A549 (cell line): ENCODE measurements around the gene GPR35. TPM values are rescaled to one million over a fixed set of nuclear protein-coding genes. Genes with fewer than 3 reads are reported as not detected.

ENCODE experiments used
- ATAC-seq, 2 experiments: fragments of 200-7000 bp in 1 of 2; fragments of >200 bp in 1 of 2; cut with Nextera tagmentation in 1 of 2; cut with Tn5 transposase in 1 of 2; 3 replicates each; pipeline versions ENCODE4 v1.8.0 to v1.9.1; 2018 to 2020; ENCODE audit warnings: mild to moderate bottlenecking in 1 of 2, moderate library complexity in 1 of 2
- CTCF ChIA-PET: fragments of 300-600 bp; sonication (Branson Sonifier 250); formaldehyde crosslinking; extraction: SDS; loops from one replicate; lab custom pipeline; 2021; ENCODE audit warnings: antibody characterized with exemption, inconsistent platforms; lab: Yijun Ruan, JAX
- POLR2A ChIA-PET: fragments of 350-600 bp; formaldehyde crosslinking; extraction: SDS; loops from one replicate; lab custom pipeline; 2021; ENCODE audit warnings: antibody characterized with exemption, inconsistent platforms; lab: Yijun Ruan, JAX
- DNase-seq, 2 experiments: peaks; one replicate each; pipeline versions ENCODE4 v3.0.0 to v3.0.0-alpha.2; 2011 to 2016; ENCODE audit warnings: low read depth in 1 of 2, low spot score in 1 of 2
- FAIRE-seq: peaks from 2 replicates; lab custom pipeline; 2011; peaks lifted over from hg19 to GRCh38; lab: Jason Lieb, UNC
- H3K27ac ChIP-seq, 2 experiments: fragments of >200 bp; sonication (Bioruptor Twin); formaldehyde crosslinking; 3 replicates each; pipeline ENCODE4 v1.5.1; 2016 to 2017
- H3K4me1 ChIP-seq: fragments of >200 bp; sonication (Bioruptor Twin); formaldehyde crosslinking; 3 replicates; pipeline ENCODE4 v1.6.1; 2016
- H3K4me2 ChIP-seq: fragments of >200 bp; sonication (Bioruptor Twin); formaldehyde crosslinking; 3 replicates; pipeline ENCODE4 v1.6.1; 2016
- H3K4me3 ChIP-seq: fragments of >200 bp; sonication (Bioruptor Twin); formaldehyde crosslinking; 3 replicates; pipeline ENCODE4 v1.5.1; 2016
- H3K9me3 ChIP-seq: fragments of >200 bp; sonication (Bioruptor Twin); formaldehyde crosslinking; 3 replicates; pipeline ENCODE4 v1.6.1; 2016
- BHLHE40 ChIP-seq: IDR thresholded peaks from 2 replicates; pipeline ENCODE4 v1.6.1; 2012; ENCODE audit warnings: low read depth, low read length, inconsistent platforms
- CBX8 ChIP-seq: fragments of 200-600 bp; sonication (generic); IDR thresholded peaks from 2 replicates; pipeline ENCODE4 v1.6.1; 2016
- CEBPB ChIP-seq, 2 experiments: fragments of >200 bp in 1 of 2; sonication (Bioruptor Twin) in 1 of 2; formaldehyde crosslinking in 1 of 2; IDR thresholded peaks; 2 replicates each; pipeline ENCODE4 v1.6.1; 2012 to 2016
- CHD4 ChIP-seq: fragments of 200-600 bp; sonication (generic); IDR thresholded peaks from 2 replicates; pipeline ENCODE4 v1.6.1; 2016; ENCODE audit warnings: antibody characterized with exemption, mild to moderate bottlenecking, borderline replicate concordance
- EP300 ChIP-seq, 2 experiments: fragments of >200 bp; sonication (Bioruptor Twin); formaldehyde crosslinking; IDR thresholded peaks; 2 replicates in 1 of 2; 3 replicates in 1 of 2; pipeline ENCODE4 v1.6.1; 2016 to 2017
- FOSB ChIP-seq: fragments of 250-450 bp; sonication (Bioruptor Pico); IDR thresholded peaks from 2 replicates; pipeline ENCODE4 v1.5.0; 2020; ENCODE audit warnings: mild to moderate bottlenecking, moderate library complexity
- GATA3 ChIP-seq: IDR thresholded peaks from 2 replicates; pipeline ENCODE4 v1.6.1; 2012; ENCODE audit warnings: borderline replicate concordance
- HOXA7 ChIP-seq: fragments of 250-450 bp; sonication (Bioruptor Pico); IDR thresholded peaks from 2 replicates; pipeline ENCODE4 v1.5.0; 2020; ENCODE audit warnings: mild to moderate bottlenecking, moderate library complexity
- HOXB13 ChIP-seq: fragments of 250-450 bp; sonication (Bioruptor Pico); IDR thresholded peaks from 2 replicates; pipeline ENCODE4 v1.5.0; 2020; ENCODE audit warnings: low read depth, mild to moderate bottlenecking, moderate library complexity
- JUN ChIP-seq, 2 experiments: fragments of >200 bp; sonication (Bioruptor Twin); formaldehyde crosslinking; IDR thresholded peaks; 2 replicates in 1 of 2; 3 replicates in 1 of 2; pipeline ENCODE4 v1.6.1; 2016 to 2017
- MAZ ChIP-seq: fragments of 150-350 bp; IDR thresholded peaks from 2 replicates; pipeline ENCODE4 v1.6.1; 2014; ENCODE audit warnings: antibody characterized with exemption, low read depth, low read length, borderline replicate concordance
- NPAS2 ChIP-seq: fragments of 250-450 bp; sonication (Bioruptor Pico); IDR thresholded peaks from 2 replicates; pipeline ENCODE4 v1.8.0; 2022; ENCODE audit warnings: mild to moderate bottlenecking, moderate library complexity, borderline replicate concordance
- NR3C1 ChIP-seq: fragments of >200 bp; sonication (Bioruptor Twin); formaldehyde crosslinking; IDR thresholded peaks from 3 replicates; pipeline ENCODE4 v1.6.1; 2017
- RAD21 ChIP-seq, 2 experiments: fragments of >200 bp in 1 of 2; sonication (Bioruptor Twin) in 1 of 2; formaldehyde crosslinking in 1 of 2; IDR thresholded peaks in 1 of 2; conservative IDR thresholded peaks in 1 of 2; 2 replicates in 1 of 2; 3 replicates in 1 of 2; pipeline ENCODE4 v1.6.1; 2012 to 2018; ENCODE audit warnings: inconsistent platforms in 1 of 2
- RARB ChIP-seq: fragments of 250-450 bp; sonication (Bioruptor Pico); IDR thresholded peaks from 2 replicates; pipeline ENCODE4 v1.8.0; 2021; ENCODE audit warnings: mild to moderate bottlenecking, moderate library complexity
- SMC3 ChIP-seq: fragments of >200 bp; sonication (Bioruptor Twin); formaldehyde crosslinking; IDR thresholded peaks from 3 replicates; pipeline ENCODE4 v1.6.1; 2018; ENCODE audit warnings: inconsistent platforms
- TFCP2L1 ChIP-seq: fragments of 250-450 bp; sonication (Bioruptor Pico); IDR thresholded peaks from 2 replicates; pipeline ENCODE4 v1.5.0; 2021; ENCODE audit warnings: mild to moderate bottlenecking
- TP53 ChIP-seq: fragments of 250-450 bp; sonication (Bioruptor Pico); IDR thresholded peaks from 2 replicates; pipeline ENCODE4 v1.5.0; 2021; ENCODE audit warnings: mild to moderate bottlenecking, moderate library complexity
- ZC3H11A ChIP-seq: fragments of 450-650 bp; IDR thresholded peaks from 2 replicates; pipeline ENCODE4 v1.6.1; 2014; ENCODE audit warnings: antibody characterized with exemption, mild to moderate bottlenecking
- ZFP36 ChIP-seq: fragments of 450-650 bp; IDR thresholded peaks from 2 replicates; pipeline ENCODE4 v1.6.1; 2014; ENCODE audit warnings: borderline replicate concordance; ENCODE audit not compliant: partially characterized antibody
- ZSCAN20 ChIP-seq: fragments of 250-450 bp; sonication (Bioruptor Pico); IDR thresholded peaks from 2 replicates; pipeline ENCODE4 v1.8.0; 2022; ENCODE audit warnings: mild to moderate bottlenecking, moderate library complexity
- WGBS: methylation state at CpG from one replicate; pipeline ENCODE4 v1.1.6; 2017; ENCODE audit errors: missing lambda C conversion rate; 5-methylcytosine and 5-hydroxymethylcytosine counted together
- polyA plus RNA-seq, 4 experiments: library from polyadenylated mRNA; depleted of rRNA in 3 of 4; stranded (reverse); fragments of >200 nt; fragmentation: RNase III in 1 of 4; extraction: RNeasy Plus Mini Kit Qiagen cat#74134 plus additional on column Dnase treatment in 1 of 4; gene quantifications; 2 replicates in 3 of 4; 3 replicates in 1 of 4; pipeline ENCODE4 v1.2.3, GENCODE V29; 2011 to 2017
- TF ChIP-seq, protein P1 (sequence below): fragments of >200 bp; sonication (Bioruptor Twin); formaldehyde crosslinking; IDR thresholded peaks from 3 replicates; pipeline ENCODE4 v1.5.1; 2016
- TF ChIP-seq, protein P2 (sequence below): fragments of 250-450 bp; sonication (Bioruptor Pico); IDR thresholded peaks from 2 replicates; pipeline ENCODE4 v1.5.0; 2020; ENCODE audit warnings: low read depth, mild to moderate bottlenecking, moderate library complexity
- TF ChIP-seq, protein P3 (sequence below): IDR thresholded peaks from 2 replicates; pipeline ENCODE4 v1.6.1; 2012; ENCODE audit warnings: low read depth, borderline replicate concordance
- TF ChIP-seq, protein P4 (sequence below): fragments of 150-350 bp; IDR thresholded peaks from 2 replicates; pipeline ENCODE4 v1.6.1; 2014; ENCODE audit warnings: low read depth, mild to moderate bottlenecking, low read length
- TF ChIP-seq, protein P5 (sequence below): fragments of 200-600 bp; sonication (generic); IDR thresholded peaks from 2 replicates; pipeline ENCODE4 v1.6.1; 2016; ENCODE audit warnings: antibody characterized with exemption, mild to moderate bottlenecking, moderate library complexity
- TF ChIP-seq, protein P6 (sequence below): fragments of >200 bp; sonication (Bioruptor Twin); formaldehyde crosslinking; IDR thresholded peaks from 2 replicates; pipeline ENCODE4 v1.6.1; 2016
- TF ChIP-seq, protein P7 (sequence below): fragments of >200 bp; sonication (Bioruptor Twin); formaldehyde crosslinking; IDR thresholded peaks from 3 replicates; pipeline ENCODE4 v1.6.1; 2016

The GPR35 gene
- polyA plus RNA-seq, 2 of the 4 experiments (the other 2 are of a cell fraction) = 0.65 to 0.90 TPM

DNA sequence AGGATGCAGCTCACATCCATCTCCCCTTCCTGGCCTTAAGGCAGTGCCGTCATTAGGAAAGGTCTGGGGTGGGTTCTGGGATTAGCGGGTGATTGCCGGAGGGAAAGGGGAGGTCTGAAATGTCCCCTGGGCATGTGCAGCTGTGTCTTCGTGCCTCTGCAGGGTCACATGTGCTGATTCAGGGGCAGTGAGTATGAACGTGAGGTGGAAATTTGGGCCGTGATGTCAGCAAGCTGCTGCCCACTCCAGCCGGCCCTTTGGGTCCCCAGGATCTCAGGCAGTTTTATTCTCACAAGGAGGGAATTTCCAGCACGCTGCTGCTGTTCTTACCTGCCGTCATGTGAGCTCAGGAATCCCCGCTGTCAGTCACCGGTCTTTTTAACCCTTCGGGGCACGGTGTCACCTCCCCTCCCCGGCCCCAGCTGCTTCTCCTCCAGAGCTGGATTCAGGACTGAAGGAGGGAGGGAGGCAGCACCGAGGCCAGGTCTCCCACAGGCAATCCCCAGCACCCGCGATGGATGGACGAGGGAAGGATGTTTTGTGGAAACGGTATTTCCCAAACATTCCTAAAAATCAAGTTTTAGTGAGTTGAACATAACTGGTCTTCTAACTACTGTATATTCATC, 23.5 kb downstream of the GPR35 start:
- POLR2A ChIA-PET = no interaction called here
- CTCF ChIA-PET = interaction anchor here (1.3 to 1.4 kb wide), 2 partner anchors 8 to 10 kb away, joined by 4 read pairs; no protein-coding TSS in a partner anchor

DNA sequence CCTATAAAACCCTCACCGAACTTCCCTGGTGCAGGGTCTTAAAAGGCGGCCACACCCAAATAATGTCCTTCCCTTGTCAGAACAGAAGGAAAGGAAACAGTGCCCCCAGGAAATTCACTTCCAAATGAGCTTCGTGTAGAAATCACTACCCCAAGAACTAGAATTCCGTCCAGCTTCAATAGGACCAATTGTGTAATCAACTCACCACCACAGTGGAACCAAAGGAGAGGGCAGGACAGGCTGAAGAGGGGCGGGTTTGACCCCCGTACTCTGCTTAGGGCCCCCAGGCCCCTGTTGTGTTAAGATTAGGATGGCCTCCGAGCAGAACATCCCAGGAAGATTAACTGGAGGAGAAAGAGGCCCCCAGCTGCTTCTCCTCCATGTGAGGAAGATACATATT, 24.1 kb downstream of the GPR35 start:
- CTCF ChIA-PET = interaction anchor here (1.3 to 1.4 kb wide), 2 partner anchors 8 to 10 kb away, joined by 4 read pairs; no protein-coding TSS in a partner anchor
- H3K4me1 ChIP-seq = no peaks in the 10 kb centered on the region
- no peak overlapping the region for H3K27ac ChIP-seq
- H3K9me3 ChIP-seq = no peaks in the 10 kb centered on the region
- WGBS = 27% methylated on average over 7 of the region's 7 CpGs
- no peak for ATAC-seq
- no peak overlapping the region for H3K4me3 ChIP-seq
- DNase-seq = no peak
- no peak for FAIRE-seq
- no peak overlapping the region for H3K4me2 ChIP-seq
- POLR2A ChIA-PET = no interaction called here
- TF ChIP-seq RARB (CRISPR knock-in tag) (no peak), ZC3H11A (no peak), BHLHE40 (no peak), TFCP2L1 (CRISPR knock-in tag) (no peak), CHD4 (no peak), CBX8 (no peak), GATA3 (no peak), HOXA7 (CRISPR knock-in tag) (no peak), FOSB (CRISPR knock-in tag) (no peak), ZSCAN20 (CRISPR knock-in tag) (no peak), HOXB13 (CRISPR knock-in tag) (no peak), NPAS2 (CRISPR knock-in tag) (no peak), CEBPB (IDR thresholded peaks at IDR 0.05) (no peak), SMC3 (no peak)
- TF ChIP-seq, protein P1, sequence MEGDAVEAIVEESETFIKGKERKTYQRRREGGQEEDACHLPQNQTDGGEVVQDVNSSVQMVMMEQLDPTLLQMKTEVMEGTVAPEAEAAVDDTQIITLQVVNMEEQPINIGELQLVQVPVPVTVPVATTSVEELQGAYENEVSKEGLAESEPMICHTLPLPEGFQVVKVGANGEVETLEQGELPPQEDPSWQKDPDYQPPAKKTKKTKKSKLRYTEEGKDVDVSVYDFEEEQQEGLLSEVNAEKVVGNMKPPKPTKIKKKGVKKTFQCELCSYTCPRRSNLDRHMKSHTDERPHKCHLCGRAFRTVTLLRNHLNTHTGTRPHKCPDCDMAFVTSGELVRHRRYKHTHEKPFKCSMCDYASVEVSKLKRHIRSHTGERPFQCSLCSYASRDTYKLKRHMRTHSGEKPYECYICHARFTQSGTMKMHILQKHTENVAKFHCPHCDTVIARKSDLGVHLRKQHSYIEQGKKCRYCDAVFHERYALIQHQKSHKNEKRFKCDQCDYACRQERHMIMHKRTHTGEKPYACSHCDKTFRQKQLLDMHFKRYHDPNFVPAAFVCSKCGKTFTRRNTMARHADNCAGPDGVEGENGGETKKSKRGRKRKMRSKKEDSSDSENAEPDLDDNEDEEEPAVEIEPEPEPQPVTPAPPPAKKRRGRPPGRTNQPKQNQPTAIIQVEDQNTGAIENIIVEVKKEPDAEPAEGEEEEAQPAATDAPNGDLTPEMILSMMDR = no peak
- TF ChIP-seq, protein P2, sequence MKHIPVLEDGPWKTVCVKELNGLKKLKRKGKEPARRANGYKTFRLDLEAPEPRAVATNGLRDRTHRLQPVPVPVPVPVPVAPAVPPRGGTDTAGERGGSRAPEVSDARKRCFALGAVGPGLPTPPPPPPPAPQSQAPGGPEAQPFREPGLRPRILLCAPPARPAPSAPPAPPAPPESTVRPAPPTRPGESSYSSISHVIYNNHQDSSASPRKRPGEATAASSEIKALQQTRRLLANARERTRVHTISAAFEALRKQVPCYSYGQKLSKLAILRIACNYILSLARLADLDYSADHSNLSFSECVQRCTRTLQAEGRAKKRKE = no peak

More for the DNA sequence above, 23.5 kb downstream of the GPR35 start:
- no peak overlapping the region for H3K4me2 ChIP-seq
- H3K9me3 ChIP-seq = no peaks in the 10 kb centered on the region
- no peak overlapping the region for H3K4me3 ChIP-seq
- H3K4me1 ChIP-seq = no peaks in the 10 kb centered on the region
- DNase-seq = no peak
- FAIRE-seq = no peak
- TF ChIP-seq NR3C1 (no peak), NPAS2 (CRISPR knock-in tag) (no peak), MAZ (no peak), ZFP36 (no peak), TP53 (no peak), EP300 (IDR thresholded peaks at IDR 0.05) (no peak), JUN (IDR thresholded peaks at IDR 0.05) (no peak), BHLHE40 (no peak), TFCP2L1 (CRISPR knock-in tag) (no peak), SMC3 (no peak), RAD21 (conservative IDR thresholded peaks at IDR 0.05 in 1 of 2, IDR thresholded peaks at IDR 0.05 in 1 of 2) (no peak)
- TF ChIP-seq, protein P3, sequence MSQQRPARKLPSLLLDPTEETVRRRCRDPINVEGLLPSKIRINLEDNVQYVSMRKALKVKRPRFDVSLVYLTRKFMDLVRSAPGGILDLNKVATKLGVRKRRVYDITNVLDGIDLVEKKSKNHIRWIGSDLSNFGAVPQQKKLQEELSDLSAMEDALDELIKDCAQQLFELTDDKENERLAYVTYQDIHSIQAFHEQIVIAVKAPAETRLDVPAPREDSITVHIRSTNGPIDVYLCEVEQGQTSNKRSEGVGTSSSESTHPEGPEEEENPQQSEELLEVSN = no peak
- TF ChIP-seq, protein P4, sequence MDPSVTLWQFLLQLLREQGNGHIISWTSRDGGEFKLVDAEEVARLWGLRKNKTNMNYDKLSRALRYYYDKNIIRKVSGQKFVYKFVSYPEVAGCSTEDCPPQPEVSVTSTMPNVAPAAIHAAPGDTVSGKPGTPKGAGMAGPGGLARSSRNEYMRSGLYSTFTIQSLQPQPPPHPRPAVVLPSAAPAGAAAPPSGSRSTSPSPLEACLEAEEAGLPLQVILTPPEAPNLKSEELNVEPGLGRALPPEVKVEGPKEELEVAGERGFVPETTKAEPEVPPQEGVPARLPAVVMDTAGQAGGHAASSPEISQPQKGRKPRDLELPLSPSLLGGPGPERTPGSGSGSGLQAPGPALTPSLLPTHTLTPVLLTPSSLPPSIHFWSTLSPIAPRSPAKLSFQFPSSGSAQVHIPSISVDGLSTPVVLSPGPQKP = no peak
- TF ChIP-seq, protein P5, sequence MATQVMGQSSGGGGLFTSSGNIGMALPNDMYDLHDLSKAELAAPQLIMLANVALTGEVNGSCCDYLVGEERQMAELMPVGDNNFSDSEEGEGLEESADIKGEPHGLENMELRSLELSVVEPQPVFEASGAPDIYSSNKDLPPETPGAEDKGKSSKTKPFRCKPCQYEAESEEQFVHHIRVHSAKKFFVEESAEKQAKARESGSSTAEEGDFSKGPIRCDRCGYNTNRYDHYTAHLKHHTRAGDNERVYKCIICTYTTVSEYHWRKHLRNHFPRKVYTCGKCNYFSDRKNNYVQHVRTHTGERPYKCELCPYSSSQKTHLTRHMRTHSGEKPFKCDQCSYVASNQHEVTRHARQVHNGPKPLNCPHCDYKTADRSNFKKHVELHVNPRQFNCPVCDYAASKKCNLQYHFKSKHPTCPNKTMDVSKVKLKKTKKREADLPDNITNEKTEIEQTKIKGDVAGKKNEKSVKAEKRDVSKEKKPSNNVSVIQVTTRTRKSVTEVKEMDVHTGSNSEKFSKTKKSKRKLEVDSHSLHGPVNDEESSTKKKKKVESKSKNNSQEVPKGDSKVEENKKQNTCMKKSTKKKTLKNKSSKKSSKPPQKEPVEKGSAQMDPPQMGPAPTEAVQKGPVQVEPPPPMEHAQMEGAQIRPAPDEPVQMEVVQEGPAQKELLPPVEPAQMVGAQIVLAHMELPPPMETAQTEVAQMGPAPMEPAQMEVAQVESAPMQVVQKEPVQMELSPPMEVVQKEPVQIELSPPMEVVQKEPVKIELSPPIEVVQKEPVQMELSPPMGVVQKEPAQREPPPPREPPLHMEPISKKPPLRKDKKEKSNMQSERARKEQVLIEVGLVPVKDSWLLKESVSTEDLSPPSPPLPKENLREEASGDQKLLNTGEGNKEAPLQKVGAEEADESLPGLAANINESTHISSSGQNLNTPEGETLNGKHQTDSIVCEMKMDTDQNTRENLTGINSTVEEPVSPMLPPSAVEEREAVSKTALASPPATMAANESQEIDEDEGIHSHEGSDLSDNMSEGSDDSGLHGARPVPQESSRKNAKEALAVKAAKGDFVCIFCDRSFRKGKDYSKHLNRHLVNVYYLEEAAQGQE = no peak
- TF ChIP-seq, protein P6, sequence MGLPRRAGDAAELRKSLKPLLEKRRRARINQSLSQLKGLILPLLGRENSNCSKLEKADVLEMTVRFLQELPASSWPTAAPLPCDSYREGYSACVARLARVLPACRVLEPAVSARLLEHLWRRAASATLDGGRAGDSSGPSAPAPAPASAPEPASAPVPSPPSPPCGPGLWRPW = no peak
- TF ChIP-seq, protein P7, sequence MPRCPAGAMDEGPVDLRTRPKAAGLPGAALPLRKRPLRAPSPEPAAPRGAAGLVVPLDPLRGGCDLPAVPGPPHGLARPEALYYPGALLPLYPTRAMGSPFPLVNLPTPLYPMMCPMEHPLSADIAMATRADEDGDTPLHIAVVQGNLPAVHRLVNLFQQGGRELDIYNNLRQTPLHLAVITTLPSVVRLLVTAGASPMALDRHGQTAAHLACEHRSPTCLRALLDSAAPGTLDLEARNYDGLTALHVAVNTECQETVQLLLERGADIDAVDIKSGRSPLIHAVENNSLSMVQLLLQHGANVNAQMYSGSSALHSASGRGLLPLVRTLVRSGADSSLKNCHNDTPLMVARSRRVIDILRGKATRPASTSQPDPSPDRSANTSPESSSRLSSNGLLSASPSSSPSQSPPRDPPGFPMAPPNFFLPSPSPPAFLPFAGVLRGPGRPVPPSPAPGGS = no peak
- TF ChIP-seq, all 56 proteins: peak for 0
- no peak overlapping the region for H3K27ac ChIP-seq
- no peak for ATAC-seq
- WGBS = 28% methylated on average over 18 of the region's 19 CpGs
